GM12892 (cell line): ENCODE data around the gene ZDHHC14.

ENCODE experiments used
- DNase-seq: peaks from one replicate; pipeline ENCODE4 v3.0.0; 2011; ENCODE audit not compliant: insufficient read length
- FAIRE-seq: peaks from 2 replicates; lab custom pipeline; 2011; peaks lifted over from hg19 to GRCh38; lab: Jason Lieb, UNC
- POLR2A ChIP-seq: IDR thresholded peaks from 2 replicates; pipeline ENCODE4 v1.6.1; 2011; ENCODE audit warnings: low read depth, low read length, control low read depth
- POLR2AphosphoS5 ChIP-seq: IDR thresholded peaks from 2 replicates; pipeline ENCODE4 v1.6.1; 2011; ENCODE audit warnings: low read depth, low read length, control low read depth
- TAF1 ChIP-seq: IDR thresholded peaks from 2 replicates; pipeline ENCODE4 v1.6.1; 2011; ENCODE audit warnings: low read depth, mild to moderate bottlenecking, control low read depth, low read length, borderline replicate concordance

Gene ZDHHC14

GRCh38 chr6:157510323-157511188 is 129.6 kb downstream of the ZDHHC14 start:
- TF ChIP-seq TAF1 (no peak), POLR2A (no peak), POLR2AphosphoS5 (no peak)
- FAIRE-seq (no peak), DNase-seq (no peak)

- DNase-seq (no peak), FAIRE-seq (no peak)
- TF ChIP-seq POLR2AphosphoS5 = no peak
- no peak for TF ChIP-seq TAF1
- no peak for TF ChIP-seq POLR2A
These were observed 130.8 kb downstream of the ZDHHC14 start for GRCh38 chr6:157511682-157512381.

GRCh38 chr6:157512382-157512682 is 131.3 kb downstream of the ZDHHC14 start:
- FAIRE-seq (no peak), DNase-seq (no peak)
- TF ChIP-seq POLR2AphosphoS5 = no peak
- no peak for TF ChIP-seq POLR2A
- TF ChIP-seq TAF1 = no peak

GRCh38 chr6:157513004-157513603 is 132.1 kb downstream of the ZDHHC14 start:
- DNase-seq = no peak
- no peak for FAIRE-seq
- TF ChIP-seq POLR2A (no peak), TAF1 (no peak), POLR2AphosphoS5 (no peak)

- DNase-seq = no peak
- TF ChIP-seq POLR2AphosphoS5 (no peak), POLR2A (no peak), TAF1 (no peak)
- no peak for FAIRE-seq
These were observed 132.9 kb downstream of the ZDHHC14 start for GRCh38 chr6:157513619-157514485.

- DNase-seq = no peak
- FAIRE-seq = no peak
- no peak for TF ChIP-seq POLR2AphosphoS5
- TF ChIP-seq POLR2A = no peak
- no peak for TF ChIP-seq TAF1
These were observed 133.9 kb downstream of the ZDHHC14 start for GRCh38 chr6:157514659-157515496.

- FAIRE-seq (no peak), DNase-seq (no peak)
- TF ChIP-seq POLR2AphosphoS5 (no peak), POLR2A (no peak), TAF1 (no peak)
These were observed 135.5 kb downstream of the ZDHHC14 start for GRCh38 chr6:157516319-157517026.

- no peak for TF ChIP-seq POLR2A
- no peak for TF ChIP-seq POLR2AphosphoS5
- TF ChIP-seq TAF1 = no peak
- no peak for DNase-seq
- FAIRE-seq = no peak
These were observed 136.8 kb downstream of the ZDHHC14 start for GRCh38 chr6:157517601-157518359.

- no peak for DNase-seq
- TF ChIP-seq POLR2AphosphoS5 = no peak
- TF ChIP-seq POLR2A = no peak
- no peak for TF ChIP-seq TAF1
- FAIRE-seq = no peak
These were observed 137.6 kb downstream of the ZDHHC14 start for GRCh38 chr6:157518397-157519250.
